GM23338 (cell line): ENCODE data around the gene RUSF1. TPM values are rescaled to one million over a fixed set of nuclear protein-coding genes. Genes with fewer than 3 reads are reported as not detected.

Experiments used
- ATAC-seq: fragments of 200-7000 bp; cut with Tn5 transposase; 3 replicates; pipeline ENCODE4 v1.9.1; 2020
- DNase-seq: peaks from one replicate; pipeline ENCODE4 v3.0.0-alpha.2; 2015; ENCODE audit warnings: low spot score
- H2AFZ ChIP-seq: fragments of 200-600 bp; sonication (generic); 2 replicates; pipeline ENCODE4 v1.8.0; 2016; ENCODE audit warnings: antibody characterized with exemption, mild to moderate bottlenecking, moderate library complexity
- H3F3A ChIP-seq: fragments of 200-600 bp; sonication (generic); replicated peaks from 2 replicates; pipeline ENCODE4 v1.8.0; 2017; ENCODE audit warnings: antibody characterized with exemption, mixed run types, low read depth
- H3K27ac ChIP-seq: fragments of 200-600 bp; sonication (generic); 2 replicates; pipeline ENCODE4 v1.6.1; 2016; ENCODE audit warnings: low read depth
- H3K27me3 ChIP-seq: fragments of 200-600 bp; sonication (generic); 2 replicates; pipeline ENCODE4 v1.8.0; 2016; ENCODE audit warnings: mild to moderate bottlenecking, mixed run types, moderate library complexity; ENCODE audit not compliant: insufficient read depth
- H3K36me3 ChIP-seq: fragments of 200-600 bp; sonication (generic); 2 replicates; pipeline ENCODE4 v1.8.0; 2016; ENCODE audit warnings: mild to moderate bottlenecking; ENCODE audit not compliant: insufficient read depth
- H3K4me1 ChIP-seq: fragments of 200-600 bp; sonication (generic); 2 replicates; pipeline ENCODE4 v1.8.0; 2016; ENCODE audit warnings: mild to moderate bottlenecking, moderate library complexity; ENCODE audit not compliant: insufficient read depth
- H3K4me2 ChIP-seq: fragments of 200-600 bp; sonication (generic); 2 replicates; pipeline ENCODE4 v1.7.1; 2017; ENCODE audit warnings: mixed run types
- H3K4me3 ChIP-seq: fragments of 200-600 bp; sonication (generic); 2 replicates; pipeline ENCODE4 v1.6.1; 2016; ENCODE audit warnings: mixed run types
- H3K79me2 ChIP-seq: fragments of 200-600 bp; sonication (generic); replicated peaks from 2 replicates; pipeline ENCODE4 v1.8.0; 2017; ENCODE audit warnings: mild to moderate bottlenecking; ENCODE audit not compliant: insufficient read depth
- H3K9me2 ChIP-seq: fragments of 200-600 bp; sonication (generic); 2 replicates; pipeline ENCODE4 v1.8.0; 2017; ENCODE audit not compliant: insufficient read depth
- H4K20me1 ChIP-seq: fragments of 200-600 bp; sonication (generic); replicated peaks from 2 replicates; pipeline ENCODE4 v1.8.0; 2017; ENCODE audit warnings: mild to moderate bottlenecking; ENCODE audit not compliant: insufficient read depth
- H3K27ac Mint-ChIP-seq: 2 replicates; pipeline ENCODE4 v1.8.0; 2020; ENCODE audit warnings: inconsistent platforms, mild to moderate bottlenecking, moderate library complexity, mixed read lengths
- H3K27me3 Mint-ChIP-seq: 3 replicates; pipeline ENCODE4 v1.8.0; 2022; ENCODE audit warnings: low read depth, mild to moderate bottlenecking, moderate library complexity, mixed read lengths, inconsistent platforms; ENCODE audit not compliant: insufficient read depth, poor library complexity
- H3K36me3 Mint-ChIP-seq: 3 replicates; pipeline ENCODE4 v1.8.0; 2021; ENCODE audit warnings: low read depth, mild to moderate bottlenecking, inconsistent platforms, moderate library complexity, mixed read lengths
- H3K4me1 Mint-ChIP-seq: 3 replicates; pipeline ENCODE4 v1.8.0; 2020; ENCODE audit warnings: mild to moderate bottlenecking, inconsistent platforms, mixed read lengths
- H3K4me3 Mint-ChIP-seq: 3 replicates; pipeline ENCODE4 v1.8.0; 2021; ENCODE audit warnings: moderate library complexity, mild to moderate bottlenecking, inconsistent platforms, mixed read lengths
- H3K9me3 Mint-ChIP-seq: 3 replicates; pipeline ENCODE4 v1.8.0; 2020; ENCODE audit warnings: moderate library complexity, mild to moderate bottlenecking, inconsistent platforms, mixed read lengths
- CREB1 ChIP-seq: fragments of 250-450 bp; sonication (Bioruptor Pico); IDR thresholded peaks from 2 replicates; pipeline ENCODE4 v1.5.0; 2020; ENCODE audit warnings: low read depth, mild to moderate bottlenecking, moderate library complexity
- EZH2phosphoT487 ChIP-seq: fragments of 200-600 bp; sonication (generic); IDR thresholded peaks from one replicate; pipeline ENCODE4 v1.8.1; 2018; ENCODE audit warnings: antibody characterized with exemption; ENCODE audit not compliant: unreplicated experiment
- JUNB ChIP-seq: IDR thresholded peaks from one replicate; pipeline ENCODE4 v1.6.1; 2016; ENCODE audit warnings: antibody characterized with exemption; ENCODE audit not compliant: unreplicated experiment
- NANOG ChIP-seq: IDR thresholded peaks from 2 replicates; pipeline ENCODE4 v1.6.1; 2016; ENCODE audit warnings: antibody characterized with exemption, borderline replicate concordance
- POLR2AphosphoS5 ChIP-seq: IDR thresholded peaks from 2 replicates; pipeline ENCODE4 v1.6.1; 2016; ENCODE audit warnings: antibody characterized with exemption, low read depth
- STAT1 ChIP-seq: IDR thresholded peaks from one replicate; pipeline ENCODE4 v1.6.1; 2016; ENCODE audit warnings: antibody characterized with exemption; ENCODE audit not compliant: unreplicated experiment
- ZNF114 ChIP-seq: fragments of 250-450 bp; sonication (Bioruptor Pico); IDR thresholded peaks from 2 replicates; pipeline ENCODE4 v1.5.0; 2020; ENCODE audit warnings: mild to moderate bottlenecking, moderate library complexity
- polyA plus RNA-seq: library from polyadenylated mRNA; unstranded; fragments of >200 nt; fragmentation: Nextera tagmentation; extraction: Ambion mirVana; gene quantifications from 2 replicates; pipeline ENCODE4 v1.2.1, GENCODE V29; 2016
- total RNA-seq: library from RNA; depleted of rRNA; stranded (reverse); fragments of >200 nt; shearing (Covaris generic); gene quantifications from 2 replicates; pipeline ENCODE4 v1.2.3, GENCODE V29; 2014
- TF ChIP-seq, protein P1 (sequence below), 2 experiments: fragments of 200-600 bp in 1 of 2; sonication (generic) in 1 of 2; conservative IDR thresholded peaks; 2 replicates each; pipeline versions ENCODE4 v1.5.1 to v1.6.1; 2016 to 2017; ENCODE audit warnings: antibody characterized with exemption in 2 of 2, low read depth in 2 of 2, mild to moderate bottlenecking in 2 of 2, moderate library complexity in 1 of 2
- TF ChIP-seq, protein P2 (sequence below): IDR thresholded peaks from 2 replicates; pipeline ENCODE4 v1.6.1; 2016; ENCODE audit warnings: antibody characterized with exemption
- TF ChIP-seq, protein P3 (sequence below): fragments of 250-450 bp; sonication (Bioruptor Pico); IDR thresholded peaks from 2 replicates; pipeline ENCODE4 v1.5.0; 2020; ENCODE audit warnings: mild to moderate bottlenecking, moderate library complexity

RUSF1 gene
- total and polyA plus RNA-seq, 2 experiments from 2014 or later, result 8.9 to 36.1 TPM

DNA sequence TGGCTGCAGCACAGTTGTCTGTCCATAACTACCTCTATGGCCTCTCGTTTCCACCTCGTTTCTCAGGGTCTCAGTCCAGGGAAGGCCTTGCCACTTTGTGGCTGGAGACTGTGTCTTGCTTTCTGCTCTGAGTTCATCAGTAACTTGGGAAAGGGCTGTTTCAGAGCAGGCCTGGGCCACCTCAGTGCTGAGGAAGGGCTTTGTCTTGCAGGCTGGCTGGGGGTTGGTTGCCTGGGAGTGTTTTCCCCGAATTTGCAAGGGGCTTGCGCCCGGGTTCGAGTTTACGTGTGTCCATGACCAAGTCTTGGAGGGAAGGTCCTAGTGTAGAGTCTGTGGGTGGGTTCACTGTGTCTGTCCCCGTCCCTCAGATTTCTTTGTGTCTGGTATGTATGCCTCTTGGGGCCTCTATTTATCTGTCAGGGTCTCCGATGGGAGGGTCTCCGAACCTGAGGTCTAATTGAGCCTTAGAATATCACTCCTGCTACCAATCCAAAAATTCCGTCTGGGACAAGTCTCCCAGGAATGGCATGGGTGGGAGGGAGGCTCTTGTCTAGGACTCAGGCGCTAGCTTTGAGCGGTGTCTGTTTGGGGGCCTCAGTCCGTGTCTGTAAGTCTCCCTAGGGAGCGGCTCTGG is 36.8 kb downstream of the RUSF1 start (continued):
- TF ChIP-seq CREB1 (CRISPR knock-in tag) (no peak), JUNB (no peak), EZH2phosphoT487 (no peak), STAT1 (no peak), POLR2AphosphoS5 (no peak)
- TF ChIP-seq, protein P1, sequence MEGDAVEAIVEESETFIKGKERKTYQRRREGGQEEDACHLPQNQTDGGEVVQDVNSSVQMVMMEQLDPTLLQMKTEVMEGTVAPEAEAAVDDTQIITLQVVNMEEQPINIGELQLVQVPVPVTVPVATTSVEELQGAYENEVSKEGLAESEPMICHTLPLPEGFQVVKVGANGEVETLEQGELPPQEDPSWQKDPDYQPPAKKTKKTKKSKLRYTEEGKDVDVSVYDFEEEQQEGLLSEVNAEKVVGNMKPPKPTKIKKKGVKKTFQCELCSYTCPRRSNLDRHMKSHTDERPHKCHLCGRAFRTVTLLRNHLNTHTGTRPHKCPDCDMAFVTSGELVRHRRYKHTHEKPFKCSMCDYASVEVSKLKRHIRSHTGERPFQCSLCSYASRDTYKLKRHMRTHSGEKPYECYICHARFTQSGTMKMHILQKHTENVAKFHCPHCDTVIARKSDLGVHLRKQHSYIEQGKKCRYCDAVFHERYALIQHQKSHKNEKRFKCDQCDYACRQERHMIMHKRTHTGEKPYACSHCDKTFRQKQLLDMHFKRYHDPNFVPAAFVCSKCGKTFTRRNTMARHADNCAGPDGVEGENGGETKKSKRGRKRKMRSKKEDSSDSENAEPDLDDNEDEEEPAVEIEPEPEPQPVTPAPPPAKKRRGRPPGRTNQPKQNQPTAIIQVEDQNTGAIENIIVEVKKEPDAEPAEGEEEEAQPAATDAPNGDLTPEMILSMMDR (conservative IDR thresholded peaks at IDR 0.05; ENCODE audit: low read depth in 2 of 2), result no peak

DNA sequence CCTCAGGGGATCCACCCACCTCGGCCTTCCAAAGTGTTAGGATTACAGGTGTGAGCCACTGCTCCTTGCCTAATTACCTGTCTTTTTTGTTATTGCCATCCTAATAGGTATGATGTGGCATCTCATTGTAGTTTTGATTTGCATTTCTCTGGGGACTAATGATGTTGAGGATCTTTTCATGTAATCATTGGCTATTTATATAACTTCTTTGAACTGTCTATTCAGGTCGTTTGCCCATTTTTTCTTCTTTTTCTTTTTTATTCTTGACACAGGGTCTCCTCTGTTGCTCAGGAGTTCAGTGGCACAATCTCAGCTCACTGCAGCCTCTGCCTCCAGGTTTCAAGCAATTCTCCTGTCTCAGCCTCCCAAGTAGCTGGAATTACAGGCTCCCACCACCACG is 37.6 kb downstream of the RUSF1 start:
- Mint-ChIP-seq H3K27ac (no peak overlapping the region), H3K27me3 (peaks cover 41% of the 10 kb centered on the region), H3K9me3 (peaks cover 6% of the 10 kb centered on the region), H3K4me1 (peaks cover 8% of the 10 kb centered on the region; the same call in 2 of the 3 replicates), H3K4me3 (no peak overlapping the region), H3K36me3 (peaks cover 17% of the 10 kb centered on the region)
- ATAC-seq (no peak), DNase-seq (no peak)
- no peak overlapping the region for H3K4me2 ChIP-seq
- no peaks in the 10 kb centered on the region; the same call in 1 of the 2 replicates for H3K36me3 ChIP-seq
- H3K4me1 ChIP-seq, result peaks cover 7% of the 10 kb centered on the region; the same call in 1 of the 2 replicates
- no peak overlapping the region for H3K27ac ChIP-seq
- no peaks in the 10 kb centered on the region for H3K79me2 ChIP-seq
- no peaks in the 10 kb centered on the region for H3F3A ChIP-seq
- no peaks in the 10 kb centered on the region for H3K9me2 ChIP-seq
- peaks cover 49% of the 10 kb centered on the region for H3K27me3 ChIP-seq
- no peak overlapping the region for H3K4me3 ChIP-seq
- no peaks in the 10 kb centered on the region; the same call in 1 of the 2 replicates for H4K20me1 ChIP-seq
- no peak overlapping the region for H2AFZ ChIP-seq
- no peak for TF ChIP-seq JUNB
- TF ChIP-seq, protein P1 (conservative IDR thresholded peaks at IDR 0.05; ENCODE audit: low read depth in 2 of 2), result no peak
- TF ChIP-seq NANOG, result no peak
- no peak for TF ChIP-seq ZNF114 (CRISPR knock-in tag)
- TF ChIP-seq, protein P2, sequence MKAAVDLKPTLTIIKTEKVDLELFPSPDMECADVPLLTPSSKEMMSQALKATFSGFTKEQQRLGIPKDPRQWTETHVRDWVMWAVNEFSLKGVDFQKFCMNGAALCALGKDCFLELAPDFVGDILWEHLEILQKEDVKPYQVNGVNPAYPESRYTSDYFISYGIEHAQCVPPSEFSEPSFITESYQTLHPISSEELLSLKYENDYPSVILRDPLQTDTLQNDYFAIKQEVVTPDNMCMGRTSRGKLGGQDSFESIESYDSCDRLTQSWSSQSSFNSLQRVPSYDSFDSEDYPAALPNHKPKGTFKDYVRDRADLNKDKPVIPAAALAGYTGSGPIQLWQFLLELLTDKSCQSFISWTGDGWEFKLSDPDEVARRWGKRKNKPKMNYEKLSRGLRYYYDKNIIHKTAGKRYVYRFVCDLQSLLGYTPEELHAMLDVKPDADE, result no peak
- TF ChIP-seq, protein P3, sequence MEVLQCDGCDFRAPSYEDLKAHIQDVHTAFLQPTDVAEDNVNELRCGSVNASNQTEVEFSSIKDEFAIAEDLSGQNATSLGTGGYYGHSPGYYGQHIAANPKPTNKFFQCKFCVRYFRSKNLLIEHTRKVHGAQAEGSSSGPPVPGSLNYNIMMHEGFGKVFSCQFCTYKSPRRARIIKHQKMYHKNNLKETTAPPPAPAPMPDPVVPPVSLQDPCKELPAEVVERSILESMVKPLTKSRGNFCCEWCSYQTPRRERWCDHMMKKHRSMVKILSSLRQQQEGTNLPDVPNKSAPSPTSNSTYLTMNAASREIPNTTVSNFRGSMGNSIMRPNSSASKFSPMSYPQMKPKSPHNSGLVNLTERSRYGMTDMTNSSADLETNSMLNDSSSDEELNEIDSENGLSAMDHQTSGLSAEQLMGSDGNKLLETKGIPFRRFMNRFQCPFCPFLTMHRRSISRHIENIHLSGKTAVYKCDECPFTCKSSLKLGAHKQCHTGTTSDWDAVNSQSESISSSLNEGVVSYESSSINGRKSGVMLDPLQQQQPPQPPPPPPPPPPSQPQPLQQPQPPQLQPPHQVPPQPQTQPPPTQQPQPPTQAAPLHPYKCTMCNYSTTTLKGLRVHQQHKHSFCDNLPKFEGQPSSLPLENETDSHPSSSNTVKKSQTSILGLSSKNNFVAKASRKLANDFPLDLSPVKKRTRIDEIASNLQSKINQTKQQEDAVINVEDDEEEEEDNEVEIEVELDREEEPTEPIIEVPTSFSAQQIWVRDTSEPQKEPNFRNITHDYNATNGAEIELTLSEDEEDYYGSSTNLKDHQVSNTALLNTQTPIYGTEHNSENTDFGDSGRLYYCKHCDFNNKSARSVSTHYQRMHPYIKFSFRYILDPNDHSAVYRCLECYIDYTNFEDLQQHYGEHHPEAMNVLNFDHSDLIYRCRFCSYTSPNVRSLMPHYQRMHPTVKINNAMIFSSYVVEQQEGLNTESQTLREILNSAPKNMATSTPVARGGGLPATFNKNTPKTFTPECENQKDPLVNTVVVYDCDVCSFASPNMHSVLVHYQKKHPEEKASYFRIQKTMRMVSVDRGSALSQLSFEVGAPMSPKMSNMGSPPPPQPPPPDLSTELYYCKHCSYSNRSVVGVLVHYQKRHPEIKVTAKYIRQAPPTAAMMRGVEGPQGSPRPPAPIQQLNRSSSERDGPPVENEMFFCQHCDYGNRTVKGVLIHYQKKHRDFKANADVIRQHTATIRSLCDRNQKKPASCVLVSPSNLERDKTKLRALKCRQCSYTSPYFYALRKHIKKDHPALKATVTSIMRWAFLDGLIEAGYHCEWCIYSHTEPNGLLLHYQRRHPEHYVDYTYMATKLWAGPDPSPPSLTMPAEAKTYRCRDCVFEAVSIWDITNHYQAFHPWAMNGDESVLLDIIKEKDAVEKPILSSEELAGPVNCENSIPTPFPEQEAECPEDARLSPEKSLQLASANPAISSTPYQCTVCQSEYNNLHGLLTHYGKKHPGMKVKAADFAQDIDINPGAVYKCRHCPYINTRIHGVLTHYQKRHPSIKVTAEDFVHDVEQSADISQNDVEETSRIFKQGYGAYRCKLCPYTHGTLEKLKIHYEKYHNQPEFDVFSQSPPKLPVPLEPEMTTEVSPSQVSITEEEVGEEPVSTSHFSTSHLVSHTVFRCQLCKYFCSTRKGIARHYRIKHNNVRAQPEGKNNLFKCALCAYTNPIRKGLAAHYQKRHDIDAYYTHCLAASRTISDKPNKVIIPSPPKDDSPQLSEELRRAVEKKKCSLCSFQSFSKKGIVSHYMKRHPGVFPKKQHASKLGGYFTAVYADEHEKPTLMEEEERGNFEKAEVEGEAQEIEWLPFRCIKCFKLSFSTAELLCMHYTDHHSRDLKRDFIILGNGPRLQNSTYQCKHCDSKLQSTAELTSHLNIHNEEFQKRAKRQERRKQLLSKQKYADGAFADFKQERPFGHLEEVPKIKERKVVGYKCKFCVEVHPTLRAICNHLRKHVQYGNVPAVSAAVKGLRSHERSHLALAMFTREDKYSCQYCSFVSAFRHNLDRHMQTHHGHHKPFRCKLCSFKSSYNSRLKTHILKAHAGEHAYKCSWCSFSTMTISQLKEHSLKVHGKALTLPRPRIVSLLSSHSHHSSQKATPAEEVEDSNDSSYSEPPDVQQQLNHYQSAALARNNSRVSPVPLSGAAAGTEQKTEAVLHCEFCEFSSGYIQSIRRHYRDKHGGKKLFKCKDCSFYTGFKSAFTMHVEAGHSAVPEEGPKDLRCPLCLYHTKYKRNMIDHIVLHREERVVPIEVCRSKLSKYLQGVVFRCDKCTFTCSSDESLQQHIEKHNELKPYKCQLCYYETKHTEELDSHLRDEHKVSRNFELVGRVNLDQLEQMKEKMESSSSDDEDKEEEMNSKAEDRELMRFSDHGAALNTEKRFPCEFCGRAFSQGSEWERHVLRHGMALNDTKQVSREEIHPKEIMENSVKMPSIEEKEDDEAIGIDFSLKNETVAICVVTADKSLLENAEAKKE, result no peak
